ENCODE data around the gene C5. TPM values are rescaled to one million over a fixed set of nuclear protein-coding genes. Genes with fewer than 3 reads are reported as not detected.

C5 gene
- total and polyA plus RNA-seq, 12 donors, result 1.4 to 7.9 (median 3.0) TPM

GRCh38 chr9:121013911-121014310, 36.2 kb downstream of the C5 start:
- Histone ChIP-seq H3K27me3 (no peaks in the 10 kb centered on the region), H3K9me3 (replicated peaks in 1 of 3) (no peaks in the 10 kb centered on the region), H3K27ac (no peak overlapping the region), H3K4me1 (replicated peaks in 1 of 2) (no peaks in the 10 kb centered on the region), H3K36me3 (replicated peaks in 1 of 2) (no peaks in the 10 kb centered on the region), H3K4me3 (no peak overlapping the region)
- WGBS, 4 donors, result 91 to 98% (median 92%) methylated on average over 8 of the region's 8 CpGs
- TF ChIP-seq POLR2A (IDR thresholded peaks at IDR 0.05), result no peak
- no peak for TF ChIP-seq CTCF (IDR thresholded peaks at IDR 0.05)
- DNase-seq, result no peak
- intact Hi-C loops (cut with DNase I), result no loop called here

- no peak for DNase-seq
- Histone ChIP-seq H3K9me3 (replicated peaks in 1 of 3) (no peaks in the 10 kb centered on the region), H3K27me3 (no peaks in the 10 kb centered on the region), H3K4me1 (replicated peaks in 1 of 2) (no peaks in the 10 kb centered on the region), H3K36me3 (replicated peaks in 1 of 2) (no peaks in the 10 kb centered on the region), H3K27ac (no peak overlapping the region), H3K4me3 (no peak overlapping the region)
- 85 to 96% (median 89%) methylated on average over 1 to 3 of the region's 3 CpGs for WGBS, 4 donors
- no peak for TF ChIP-seq POLR2A (IDR thresholded peaks at IDR 0.05)
- no peak for TF ChIP-seq CTCF (IDR thresholded peaks at IDR 0.05)
- intact Hi-C loops (cut with DNase I), result no loop called here
These were observed 40.4 kb downstream of the C5 start for GRCh38 chr9:121009650-121010049.

- H3K36me3 ChIP-seq (replicated peaks in 1 of 2), result no peaks in the 10 kb centered on the region
- H3K4me1 ChIP-seq (replicated peaks in 1 of 2), result no peaks in the 10 kb centered on the region
- TF ChIP-seq CTCF (IDR thresholded peaks at IDR 0.05), result no peak
- no peak for TF ChIP-seq POLR2A (IDR thresholded peaks at IDR 0.05)
- 92 to 100% (median 95%) methylated on average over 2 of the region's 2 CpGs for WGBS, 4 donors
- H3K27ac ChIP-seq, result no peak overlapping the region
- no peaks in the 10 kb centered on the region for H3K9me3 ChIP-seq (replicated peaks in 1 of 3)
- DNase-seq, result no peak
- H3K4me3 ChIP-seq, result no peak overlapping the region
- intact Hi-C loops (cut with DNase I), result no loop called here
- H3K27me3 ChIP-seq, result no peaks in the 10 kb centered on the region
These were observed 50.8 kb downstream of the C5 start for GRCh38 chr9:120999317-120999716.

- no peaks in the 10 kb centered on the region for H3K9me3 ChIP-seq (replicated peaks in 1 of 3)
- intact Hi-C loops (cut with DNase I), result no loop called here
- DNase-seq, result no peak
- no peaks in the 10 kb centered on the region for H3K36me3 ChIP-seq (replicated peaks in 1 of 2)
- H3K27ac ChIP-seq, result no peak overlapping the region
- H3K27me3 ChIP-seq, result no peaks in the 10 kb centered on the region
- no peaks in the 10 kb centered on the region for H3K4me1 ChIP-seq (replicated peaks in 1 of 2)
- no peak overlapping the region for H3K4me3 ChIP-seq
- TF ChIP-seq POLR2A (IDR thresholded peaks at IDR 0.05) (no peak), CTCF (IDR thresholded peaks at IDR 0.05) (no peak)
- WGBS, 4 donors, result 94 to 100% (median 96%) methylated on average over 2 of the region's 2 CpGs
These were observed 52.0 kb downstream of the C5 start for GRCh38 chr9:120998111-120998510.

Measured in adrenal gland (tissue), 12 donors.